GM12872 (cell line): ENCODE results near the gene HSD17B12.
A peak's percentile ranks its signal among the peaks of the same experiment; 100 is the strongest.

ENCODE experiments used
- TF ChIP-seq, protein P1 (sequence below): IDR thresholded peaks from 3 replicates; pipeline ENCODE4 v1.5.1; 2011; ENCODE audit warnings: low read depth, mild to moderate bottlenecking, low read length, moderate library complexity; ENCODE audit not compliant: insufficient read depth

HSD17B12 gene

DNA sequence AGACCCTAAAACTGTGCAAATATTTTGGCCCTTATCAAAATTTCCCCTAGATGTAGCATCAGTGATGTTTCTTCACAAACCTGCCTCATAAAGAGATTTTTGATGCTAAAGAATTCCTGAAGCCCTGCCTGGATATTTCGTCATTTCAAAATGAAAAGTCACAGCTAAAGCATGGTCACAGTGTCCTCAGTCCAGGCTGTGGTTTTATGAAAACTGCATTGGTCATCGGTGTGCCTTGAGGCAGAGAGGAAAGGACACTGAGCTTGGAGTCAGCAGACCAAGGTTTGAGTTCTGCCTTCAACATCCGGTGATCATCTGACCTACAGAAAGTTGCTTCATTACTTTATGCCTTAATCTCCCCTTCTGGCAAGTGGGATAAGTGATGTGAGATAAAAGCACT lies 165.3 kb downstream of the HSD17B12 start:
- TF ChIP-seq, protein P1, sequence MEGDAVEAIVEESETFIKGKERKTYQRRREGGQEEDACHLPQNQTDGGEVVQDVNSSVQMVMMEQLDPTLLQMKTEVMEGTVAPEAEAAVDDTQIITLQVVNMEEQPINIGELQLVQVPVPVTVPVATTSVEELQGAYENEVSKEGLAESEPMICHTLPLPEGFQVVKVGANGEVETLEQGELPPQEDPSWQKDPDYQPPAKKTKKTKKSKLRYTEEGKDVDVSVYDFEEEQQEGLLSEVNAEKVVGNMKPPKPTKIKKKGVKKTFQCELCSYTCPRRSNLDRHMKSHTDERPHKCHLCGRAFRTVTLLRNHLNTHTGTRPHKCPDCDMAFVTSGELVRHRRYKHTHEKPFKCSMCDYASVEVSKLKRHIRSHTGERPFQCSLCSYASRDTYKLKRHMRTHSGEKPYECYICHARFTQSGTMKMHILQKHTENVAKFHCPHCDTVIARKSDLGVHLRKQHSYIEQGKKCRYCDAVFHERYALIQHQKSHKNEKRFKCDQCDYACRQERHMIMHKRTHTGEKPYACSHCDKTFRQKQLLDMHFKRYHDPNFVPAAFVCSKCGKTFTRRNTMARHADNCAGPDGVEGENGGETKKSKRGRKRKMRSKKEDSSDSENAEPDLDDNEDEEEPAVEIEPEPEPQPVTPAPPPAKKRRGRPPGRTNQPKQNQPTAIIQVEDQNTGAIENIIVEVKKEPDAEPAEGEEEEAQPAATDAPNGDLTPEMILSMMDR = no peak

DNA sequence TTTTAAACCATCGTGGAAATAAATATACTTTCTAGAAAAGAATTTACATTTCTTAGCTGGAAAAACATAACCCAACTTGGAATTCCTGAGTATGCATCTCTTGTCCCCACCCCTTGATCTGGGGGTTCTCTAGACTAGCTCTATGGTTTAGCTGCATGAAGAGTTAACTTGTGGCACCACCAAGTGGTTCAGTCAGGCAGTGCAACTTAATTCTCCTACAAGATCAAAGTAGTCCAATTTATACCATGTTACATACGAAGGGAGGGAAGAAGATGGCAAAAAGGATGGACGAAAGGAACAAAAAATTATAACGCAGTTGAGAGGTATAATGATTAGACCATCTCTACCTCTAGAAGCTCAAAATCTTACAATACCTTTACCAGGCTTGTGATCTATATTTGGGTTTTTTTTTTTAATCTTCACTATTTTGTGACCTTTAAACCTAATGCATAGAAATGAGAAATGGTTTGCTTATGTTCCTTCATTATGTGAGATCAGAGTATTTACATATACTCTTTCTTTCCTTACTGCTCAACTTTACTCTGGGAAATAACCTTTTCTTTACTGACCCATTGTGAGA lies 171.6 kb downstream of the HSD17B12 start:
- TF ChIP-seq, protein P1 = peak; percentile 75

DNA sequence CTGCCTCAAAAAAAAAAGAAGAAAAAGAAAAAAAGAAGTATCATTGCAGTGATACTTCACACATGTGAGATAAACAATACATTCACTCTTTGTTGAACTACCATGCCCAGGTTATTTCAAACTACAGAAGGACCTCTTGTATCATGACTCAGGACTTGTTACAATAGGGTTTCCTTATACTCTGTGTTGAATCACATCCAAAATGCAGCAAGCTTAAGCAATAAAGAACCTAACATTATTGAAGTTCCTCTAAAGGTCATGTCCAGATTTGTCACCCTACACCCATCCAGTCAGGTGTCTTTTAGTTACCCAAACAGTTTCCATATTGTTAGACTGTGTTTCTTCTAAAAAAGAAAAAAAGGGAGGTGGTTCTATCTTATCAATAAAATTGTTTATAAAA lies 173.2 kb downstream of the HSD17B12 start:
- TF ChIP-seq, protein P1 = no peak

DNA sequence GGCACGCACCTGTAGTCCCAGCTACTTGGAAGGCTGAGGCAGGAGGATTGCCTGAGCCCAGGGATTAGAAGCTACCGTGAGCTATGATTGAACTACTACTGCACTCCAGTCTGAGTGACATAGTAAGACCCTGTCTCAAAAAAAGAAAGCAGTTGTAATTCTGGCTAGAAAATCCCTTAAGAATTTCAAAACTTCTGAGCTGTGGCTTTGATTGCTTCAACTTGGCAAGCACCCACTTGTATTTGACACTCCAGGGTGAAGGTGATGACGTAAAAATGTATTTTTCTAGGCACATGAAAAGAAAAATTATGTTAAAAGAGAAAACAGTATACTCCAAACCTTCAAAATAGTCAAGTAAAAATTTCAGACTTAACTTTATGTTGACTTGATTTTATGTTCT lies 176.5 kb downstream of the HSD17B12 start:
- TF ChIP-seq, protein P1 = no peak

DNA sequence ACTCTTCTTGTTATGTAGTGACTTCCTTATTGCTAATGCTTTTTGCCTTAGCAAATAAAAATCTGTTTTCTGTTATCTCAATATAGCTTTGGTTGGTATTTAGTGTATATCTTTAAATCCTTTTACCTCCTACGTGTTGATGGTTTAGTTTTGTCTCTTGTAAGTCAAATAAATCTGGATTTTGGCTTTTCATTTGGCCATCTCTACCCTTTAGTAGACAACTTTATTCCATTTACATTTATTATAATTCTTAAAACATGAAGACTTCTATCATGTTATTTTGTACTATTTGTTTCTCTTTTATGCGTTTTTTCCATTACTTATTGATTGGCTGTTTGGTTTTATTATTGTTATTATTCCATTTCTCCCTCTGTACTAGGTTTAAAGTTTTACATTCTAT lies 180.6 kb downstream of the HSD17B12 start:
- TF ChIP-seq, protein P1 = no peak

DNA sequence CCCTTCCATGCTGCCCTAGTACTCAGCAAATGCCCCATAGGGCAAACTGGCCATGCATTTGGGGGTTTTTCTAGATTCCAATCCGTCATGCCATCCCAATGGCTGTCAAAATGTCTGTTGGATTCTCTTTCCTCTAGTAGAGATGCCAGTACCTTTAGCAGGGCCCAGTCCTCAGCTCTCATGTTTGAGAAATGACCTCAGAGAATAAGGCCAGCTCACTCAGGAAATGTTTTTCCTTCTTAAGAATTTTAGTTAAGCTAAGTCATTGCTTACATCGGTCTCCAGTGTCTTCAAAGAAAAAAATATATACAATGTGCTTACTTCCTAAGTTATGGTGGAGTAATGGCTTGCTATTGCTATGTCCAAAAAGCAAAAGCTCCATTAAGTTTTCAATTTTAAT lies 186.0 kb downstream of the HSD17B12 start:
- TF ChIP-seq, protein P1 = no peak

DNA sequence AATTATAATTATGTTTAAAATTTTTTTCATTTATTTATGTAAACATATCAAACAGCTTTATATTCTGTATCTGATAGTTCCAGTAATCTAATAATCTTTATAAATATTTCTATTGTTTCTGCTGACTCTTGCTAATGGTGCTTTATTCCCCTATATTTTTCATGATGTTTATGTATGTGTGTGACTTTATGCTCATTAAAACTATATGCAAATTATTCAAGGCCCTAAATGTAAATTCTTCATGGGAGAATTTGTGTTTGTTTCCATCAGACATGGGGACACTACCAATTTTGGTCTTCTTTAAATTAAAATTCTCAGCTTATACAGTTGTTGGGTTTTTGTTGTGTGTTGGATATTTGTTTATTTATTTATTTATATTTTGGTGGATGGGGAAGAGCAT lies 186.4 kb downstream of the HSD17B12 start:
- TF ChIP-seq, protein P1 = no peak
